WTC11 (cell line): ENCODE data around the gene CLEC16A. TPM values are rescaled to one million over a fixed set of nuclear protein-coding genes. Genes with fewer than 3 reads are reported as not detected.

Source experiments
- ATAC-seq: fragments of 200-7000 bp; cut with Tn5 transposase; 2 replicates; pipeline ENCODE4 v1.10.0; 2021; ENCODE audit warnings: mild to moderate bottlenecking, moderate library complexity
- CTCF ChIA-PET: fragments of 300-600 bp; sonication (Branson Sonifier 250); formaldehyde crosslinking; loops from one replicate; lab custom pipeline; 2021; ENCODE audit warnings: antibody characterized with exemption; lab: Charles Lee
- POLR2A ChIA-PET: fragments of 350-600 bp; sonication (Branson Sonifier 250); formaldehyde crosslinking; loops from one replicate; lab custom pipeline; 2021; ENCODE audit warnings: antibody characterized with exemption; lab: Charles Lee
- DNase-seq: peaks from one replicate; pipeline ENCODE4 v3.0.0; 2021; ENCODE audit warnings: low spot score
- H3K27ac Mint-ChIP-seq: 2 replicates; pipeline ENCODE4 v1.8.0; 2021; ENCODE audit warnings: mixed read lengths
- H3K27me3 Mint-ChIP-seq: 2 replicates; pipeline ENCODE4 v1.8.0; 2021; ENCODE audit warnings: low read depth, mild to moderate bottlenecking, moderate library complexity, mixed read lengths
- H3K36me3 Mint-ChIP-seq: 2 replicates; pipeline ENCODE4 v1.8.0; 2021; ENCODE audit warnings: mixed read lengths
- H3K4me1 Mint-ChIP-seq: 2 replicates; pipeline ENCODE4 v1.8.0; 2022; ENCODE audit warnings: mixed read lengths
- H3K4me3 Mint-ChIP-seq: 2 replicates; pipeline ENCODE4 v1.8.0; 2021; ENCODE audit warnings: mild to moderate bottlenecking, moderate library complexity, mixed read lengths
- H3K9me3 Mint-ChIP-seq: 2 replicates; pipeline ENCODE4 v1.8.0; 2021; ENCODE audit warnings: mixed read lengths
- ATF6 ChIP-seq: sonication (generic); formaldehyde crosslinking; IDR thresholded peaks from 2 replicates; pipeline ENCODE4 v1.8.1; 2023; ENCODE audit warnings: mild to moderate bottlenecking, missing genetic modification reagents
- CDX4 ChIP-seq: fragments of 250-450 bp; sonication (Bioruptor Pico); IDR thresholded peaks from 2 replicates; pipeline ENCODE4 v1.9.0; 2021; ENCODE audit warnings: moderate library complexity, mild to moderate bottlenecking, inconsistent platforms, borderline replicate concordance
- E2F1 ChIP-seq: sonication (generic); formaldehyde crosslinking; IDR thresholded peaks from 2 replicates; pipeline ENCODE4 v1.8.0; 2022; ENCODE audit warnings: mild to moderate bottlenecking, missing genetic modification reagents
- ELF4 ChIP-seq: sonication (generic); formaldehyde crosslinking; IDR thresholded peaks from 2 replicates; pipeline ENCODE4 v1.8.1; 2022; ENCODE audit warnings: low read depth, mild to moderate bottlenecking, moderate library complexity, missing genetic modification reagents
- ESRRA ChIP-seq: sonication (generic); formaldehyde crosslinking; IDR thresholded peaks from 2 replicates; pipeline ENCODE4 v1.8.1; 2022; ENCODE audit warnings: mild to moderate bottlenecking, missing genetic modification reagents, borderline replicate concordance
- FOXP4 ChIP-seq: sonication (generic); formaldehyde crosslinking; IDR thresholded peaks from 2 replicates; pipeline ENCODE4 v1.8.0; 2022; ENCODE audit warnings: mild to moderate bottlenecking, missing genetic modification reagents
- IRF2 ChIP-seq: sonication (generic); formaldehyde crosslinking; IDR thresholded peaks from 2 replicates; pipeline ENCODE4 v1.8.0; 2022; ENCODE audit warnings: low read depth, missing genetic modification reagents, borderline replicate concordance
- NFATC4 ChIP-seq: fragments of 250-450 bp; sonication (Bioruptor Pico); IDR thresholded peaks from 2 replicates; pipeline ENCODE4 v1.9.0; 2021; ENCODE audit warnings: mild to moderate bottlenecking
- NFE2L1 ChIP-seq: sonication (generic); formaldehyde crosslinking; IDR thresholded peaks from 2 replicates; pipeline ENCODE4 v1.8.1; 2023; ENCODE audit warnings: missing genetic modification reagents
- NR3C1 ChIP-seq: sonication (generic); formaldehyde crosslinking; conservative IDR thresholded peaks from 2 replicates; pipeline ENCODE4 v1.8.1; 2023; ENCODE audit warnings: low read depth, mild to moderate bottlenecking, missing genetic modification reagents
- PRDM15 ChIP-seq: sonication (generic); formaldehyde crosslinking; IDR thresholded peaks from 2 replicates; pipeline ENCODE4 v1.8.0; 2022; ENCODE audit warnings: missing genetic modification reagents
- TEAD4 ChIP-seq: sonication (generic); formaldehyde crosslinking; IDR thresholded peaks from 2 replicates; pipeline ENCODE4 v1.8.0; 2022; ENCODE audit warnings: mild to moderate bottlenecking, missing genetic modification reagents
- USF2 ChIP-seq: sonication (generic); formaldehyde crosslinking; IDR thresholded peaks from 2 replicates; pipeline ENCODE4 v1.8.1; 2023; ENCODE audit warnings: mild to moderate bottlenecking, missing genetic modification reagents, moderate library complexity
- ZNF138 ChIP-seq: sonication (generic); formaldehyde crosslinking; conservative IDR thresholded peaks from 2 replicates; pipeline ENCODE4 v1.8.1; 2022; ENCODE audit warnings: mild to moderate bottlenecking, moderate library complexity, missing genetic modification reagents
- ZNF317 ChIP-seq: sonication (generic); formaldehyde crosslinking; IDR thresholded peaks from 2 replicates; pipeline ENCODE4 v1.8.1; 2023; ENCODE audit warnings: low read depth, mild to moderate bottlenecking, moderate library complexity, missing genetic modification reagents, borderline replicate concordance
- total RNA-seq: library from RNA; stranded (reverse); gene quantifications from 3 replicates; pipeline ENCODE4 v1.2.3, GENCODE V29; 2021

Gene CLEC16A
- total RNA-seq, 1 experiment from 2014 or later = 14.4 TPM

- ATAC-seq (no peak), DNase-seq (no peak)
- H3K4me3 Mint-ChIP-seq = no peak overlapping the region
- H3K27me3 Mint-ChIP-seq = no peaks in the 10 kb centered on the region; the same call in 1 of the 2 replicates
- ChIA-PET CTCF (interaction anchor here (0.5 to 1.5 kb wide), 2 partner anchors 19 to 206 kb away, joined by 3 to 6 read pairs; no protein-coding TSS in a partner anchor), POLR2A (no interaction called here)
- no peaks in the 10 kb centered on the region for H3K4me1 Mint-ChIP-seq
- no peak for TF ChIP-seq ESRRA (CRISPR knock-in tag)
- TF ChIP-seq, all 79 proteins: peak for 0
- Mint-ChIP-seq H3K36me3 (no peaks in the 10 kb centered on the region), H3K27ac (no peak overlapping the region; the same call in 1 of the 2 replicates), H3K9me3 (no peaks in the 10 kb centered on the region)
Measured at GRCh38 chr16:11165894-11166665, 221.7 kb downstream of the CLEC16A start.

GRCh38 chr16:11167581-11167980 is 223.2 kb downstream of the CLEC16A start:
- CTCF ChIA-PET = interaction anchor here (0.5 kb wide), 1 partner anchor 16 kb away, joined by 4 read pairs; no protein-coding TSS in a partner anchor
- Mint-ChIP-seq H3K36me3 (no peaks in the 10 kb centered on the region), H3K27me3 (no peaks in the 10 kb centered on the region), H3K27ac (no peak overlapping the region), H3K9me3 (no peaks in the 10 kb centered on the region), H3K4me1 (no peaks in the 10 kb centered on the region), H3K4me3 (no peak overlapping the region)
- no peak for DNase-seq
- TF ChIP-seq ZNF317 (CRISPR knock-in tag) (no peak), NFE2L1 (CRISPR knock-in tag) (no peak), CDX4 (no peak)
- ATAC-seq = no peak
- POLR2A ChIA-PET = no interaction called here

- H3K36me3 Mint-ChIP-seq = no peaks in the 10 kb centered on the region
- no peaks in the 10 kb centered on the region for H3K27me3 Mint-ChIP-seq
- no peaks in the 10 kb centered on the region for H3K4me1 Mint-ChIP-seq
- ATAC-seq = no peak
- ChIA-PET POLR2A (no interaction called here), CTCF (interaction anchor here (1.4 kb wide), 1 partner anchor 87 kb away, joined by 4 read pairs; the partner anchor contains the start of gene SOCS1)
- no peak overlapping the region for H3K4me3 Mint-ChIP-seq
- no peak overlapping the region for H3K27ac Mint-ChIP-seq
- TF ChIP-seq ELF4 (CRISPR knock-in tag) = no peak
- no peak for TF ChIP-seq E2F1 (CRISPR knock-in tag)
- TF ChIP-seq USF2 (CRISPR knock-in tag) = no peak
- no peak for TF ChIP-seq FOXP4 (CRISPR knock-in tag)
- TF ChIP-seq ZNF138 (CRISPR knock-in tag) = no peak
- TF ChIP-seq IRF2 (CRISPR knock-in tag) = no peak
- TF ChIP-seq TEAD4 (CRISPR knock-in tag) = no peak
- TF ChIP-seq ATF6 (CRISPR knock-in tag) = no peak
- TF ChIP-seq NFATC4 (CRISPR knock-in tag) = no peak
- no peak for TF ChIP-seq PRDM15 (CRISPR knock-in tag)
- TF ChIP-seq NR3C1 (CRISPR knock-in tag) = no peak
- no peak for DNase-seq
- no peaks in the 10 kb centered on the region for H3K9me3 Mint-ChIP-seq
Measured at GRCh38 chr16:11168386-11169051, 224.2 kb downstream of the CLEC16A start.
